ENCODE results near the gene NBL1. TPM values are rescaled to one million over a fixed set of nuclear protein-coding genes. Genes with fewer than 3 reads are reported as not detected.

NBL1 gene
- total and polyA plus RNA-seq, 2 experiments from 2014 or later: 6.1 to 10.6 TPM

DNA sequence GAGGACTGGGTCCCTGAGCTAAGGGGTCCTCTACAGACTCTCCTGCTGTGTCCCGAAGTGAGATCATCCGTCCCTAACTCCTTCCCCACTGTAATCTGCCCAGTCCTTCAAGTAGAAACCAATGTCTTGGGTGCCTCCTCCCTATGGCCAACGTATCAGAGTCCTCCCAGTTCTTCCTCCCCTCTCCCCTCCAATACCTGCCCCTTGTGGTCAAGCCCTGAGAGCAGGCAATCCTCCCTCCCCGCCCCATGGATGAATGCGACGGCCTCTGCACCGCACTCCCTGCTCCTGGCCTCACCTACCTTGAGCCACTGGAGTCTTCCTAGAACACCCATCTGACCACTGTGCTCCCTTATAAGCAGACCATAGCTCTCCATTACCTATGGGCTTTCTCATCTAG is 51.7 kb downstream of the NBL1 start (continued):
- TF ChIP-seq, protein P1, sequence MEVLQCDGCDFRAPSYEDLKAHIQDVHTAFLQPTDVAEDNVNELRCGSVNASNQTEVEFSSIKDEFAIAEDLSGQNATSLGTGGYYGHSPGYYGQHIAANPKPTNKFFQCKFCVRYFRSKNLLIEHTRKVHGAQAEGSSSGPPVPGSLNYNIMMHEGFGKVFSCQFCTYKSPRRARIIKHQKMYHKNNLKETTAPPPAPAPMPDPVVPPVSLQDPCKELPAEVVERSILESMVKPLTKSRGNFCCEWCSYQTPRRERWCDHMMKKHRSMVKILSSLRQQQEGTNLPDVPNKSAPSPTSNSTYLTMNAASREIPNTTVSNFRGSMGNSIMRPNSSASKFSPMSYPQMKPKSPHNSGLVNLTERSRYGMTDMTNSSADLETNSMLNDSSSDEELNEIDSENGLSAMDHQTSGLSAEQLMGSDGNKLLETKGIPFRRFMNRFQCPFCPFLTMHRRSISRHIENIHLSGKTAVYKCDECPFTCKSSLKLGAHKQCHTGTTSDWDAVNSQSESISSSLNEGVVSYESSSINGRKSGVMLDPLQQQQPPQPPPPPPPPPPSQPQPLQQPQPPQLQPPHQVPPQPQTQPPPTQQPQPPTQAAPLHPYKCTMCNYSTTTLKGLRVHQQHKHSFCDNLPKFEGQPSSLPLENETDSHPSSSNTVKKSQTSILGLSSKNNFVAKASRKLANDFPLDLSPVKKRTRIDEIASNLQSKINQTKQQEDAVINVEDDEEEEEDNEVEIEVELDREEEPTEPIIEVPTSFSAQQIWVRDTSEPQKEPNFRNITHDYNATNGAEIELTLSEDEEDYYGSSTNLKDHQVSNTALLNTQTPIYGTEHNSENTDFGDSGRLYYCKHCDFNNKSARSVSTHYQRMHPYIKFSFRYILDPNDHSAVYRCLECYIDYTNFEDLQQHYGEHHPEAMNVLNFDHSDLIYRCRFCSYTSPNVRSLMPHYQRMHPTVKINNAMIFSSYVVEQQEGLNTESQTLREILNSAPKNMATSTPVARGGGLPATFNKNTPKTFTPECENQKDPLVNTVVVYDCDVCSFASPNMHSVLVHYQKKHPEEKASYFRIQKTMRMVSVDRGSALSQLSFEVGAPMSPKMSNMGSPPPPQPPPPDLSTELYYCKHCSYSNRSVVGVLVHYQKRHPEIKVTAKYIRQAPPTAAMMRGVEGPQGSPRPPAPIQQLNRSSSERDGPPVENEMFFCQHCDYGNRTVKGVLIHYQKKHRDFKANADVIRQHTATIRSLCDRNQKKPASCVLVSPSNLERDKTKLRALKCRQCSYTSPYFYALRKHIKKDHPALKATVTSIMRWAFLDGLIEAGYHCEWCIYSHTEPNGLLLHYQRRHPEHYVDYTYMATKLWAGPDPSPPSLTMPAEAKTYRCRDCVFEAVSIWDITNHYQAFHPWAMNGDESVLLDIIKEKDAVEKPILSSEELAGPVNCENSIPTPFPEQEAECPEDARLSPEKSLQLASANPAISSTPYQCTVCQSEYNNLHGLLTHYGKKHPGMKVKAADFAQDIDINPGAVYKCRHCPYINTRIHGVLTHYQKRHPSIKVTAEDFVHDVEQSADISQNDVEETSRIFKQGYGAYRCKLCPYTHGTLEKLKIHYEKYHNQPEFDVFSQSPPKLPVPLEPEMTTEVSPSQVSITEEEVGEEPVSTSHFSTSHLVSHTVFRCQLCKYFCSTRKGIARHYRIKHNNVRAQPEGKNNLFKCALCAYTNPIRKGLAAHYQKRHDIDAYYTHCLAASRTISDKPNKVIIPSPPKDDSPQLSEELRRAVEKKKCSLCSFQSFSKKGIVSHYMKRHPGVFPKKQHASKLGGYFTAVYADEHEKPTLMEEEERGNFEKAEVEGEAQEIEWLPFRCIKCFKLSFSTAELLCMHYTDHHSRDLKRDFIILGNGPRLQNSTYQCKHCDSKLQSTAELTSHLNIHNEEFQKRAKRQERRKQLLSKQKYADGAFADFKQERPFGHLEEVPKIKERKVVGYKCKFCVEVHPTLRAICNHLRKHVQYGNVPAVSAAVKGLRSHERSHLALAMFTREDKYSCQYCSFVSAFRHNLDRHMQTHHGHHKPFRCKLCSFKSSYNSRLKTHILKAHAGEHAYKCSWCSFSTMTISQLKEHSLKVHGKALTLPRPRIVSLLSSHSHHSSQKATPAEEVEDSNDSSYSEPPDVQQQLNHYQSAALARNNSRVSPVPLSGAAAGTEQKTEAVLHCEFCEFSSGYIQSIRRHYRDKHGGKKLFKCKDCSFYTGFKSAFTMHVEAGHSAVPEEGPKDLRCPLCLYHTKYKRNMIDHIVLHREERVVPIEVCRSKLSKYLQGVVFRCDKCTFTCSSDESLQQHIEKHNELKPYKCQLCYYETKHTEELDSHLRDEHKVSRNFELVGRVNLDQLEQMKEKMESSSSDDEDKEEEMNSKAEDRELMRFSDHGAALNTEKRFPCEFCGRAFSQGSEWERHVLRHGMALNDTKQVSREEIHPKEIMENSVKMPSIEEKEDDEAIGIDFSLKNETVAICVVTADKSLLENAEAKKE (CRISPR knock-in tag; IDR thresholded peaks at IDR 0.05): no peak
- TF ChIP-seq, protein P2, sequence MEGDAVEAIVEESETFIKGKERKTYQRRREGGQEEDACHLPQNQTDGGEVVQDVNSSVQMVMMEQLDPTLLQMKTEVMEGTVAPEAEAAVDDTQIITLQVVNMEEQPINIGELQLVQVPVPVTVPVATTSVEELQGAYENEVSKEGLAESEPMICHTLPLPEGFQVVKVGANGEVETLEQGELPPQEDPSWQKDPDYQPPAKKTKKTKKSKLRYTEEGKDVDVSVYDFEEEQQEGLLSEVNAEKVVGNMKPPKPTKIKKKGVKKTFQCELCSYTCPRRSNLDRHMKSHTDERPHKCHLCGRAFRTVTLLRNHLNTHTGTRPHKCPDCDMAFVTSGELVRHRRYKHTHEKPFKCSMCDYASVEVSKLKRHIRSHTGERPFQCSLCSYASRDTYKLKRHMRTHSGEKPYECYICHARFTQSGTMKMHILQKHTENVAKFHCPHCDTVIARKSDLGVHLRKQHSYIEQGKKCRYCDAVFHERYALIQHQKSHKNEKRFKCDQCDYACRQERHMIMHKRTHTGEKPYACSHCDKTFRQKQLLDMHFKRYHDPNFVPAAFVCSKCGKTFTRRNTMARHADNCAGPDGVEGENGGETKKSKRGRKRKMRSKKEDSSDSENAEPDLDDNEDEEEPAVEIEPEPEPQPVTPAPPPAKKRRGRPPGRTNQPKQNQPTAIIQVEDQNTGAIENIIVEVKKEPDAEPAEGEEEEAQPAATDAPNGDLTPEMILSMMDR (conservative IDR thresholded peaks at IDR 0.05; ENCODE audit: low read depth in 2 of 2): no peak
- TF ChIP-seq ZNF331 (CRISPR knock-in tag; IDR thresholded peaks at IDR 0.05; ENCODE audit: low read depth): no peak
- TF ChIP-seq ZNF114 (CRISPR knock-in tag; IDR thresholded peaks at IDR 0.05): no peak

DNA sequence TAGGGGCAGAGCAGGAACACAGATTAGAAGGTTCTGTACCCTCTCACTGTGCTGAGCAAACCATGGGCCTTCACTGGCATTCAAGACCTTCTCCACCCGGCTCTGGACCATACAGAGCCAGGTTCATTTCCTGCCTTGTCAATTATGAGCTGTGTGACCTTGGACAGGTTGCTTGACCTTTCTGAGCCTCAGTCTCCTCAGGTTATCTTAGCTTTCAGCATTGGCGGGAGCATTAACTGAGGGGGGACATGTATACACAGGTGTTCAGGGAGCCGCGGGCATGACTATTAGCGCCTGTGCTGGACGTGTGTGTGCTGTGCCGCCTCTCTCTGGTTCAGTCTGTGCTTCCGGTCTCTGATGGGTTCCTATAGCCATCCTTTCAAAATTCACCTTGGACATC is 52.7 kb downstream of the NBL1 start:
- no peaks in the 10 kb centered on the region for H4K20me1 ChIP-seq (replicated peaks; ENCODE audit: insufficient read depth)
- no peak overlapping the region for H2AFZ ChIP-seq
- H3K36me3 Mint-ChIP-seq (ENCODE audit: low read depth): no peaks in the 10 kb centered on the region
- H3K79me2 ChIP-seq (replicated peaks; ENCODE audit: insufficient read depth): no peaks in the 10 kb centered on the region
- ATAC-seq (no peak), DNase-seq (ENCODE audit: low spot score) (no peak)
- no peak overlapping the region for H3K4me2 ChIP-seq
- H3K4me1 ChIP-seq (ENCODE audit: insufficient read depth): no peaks in the 10 kb centered on the region
- H3K27me3 ChIP-seq (ENCODE audit: insufficient read depth): no peaks in the 10 kb centered on the region
- no peaks in the 10 kb centered on the region for H3K9me3 Mint-ChIP-seq
- no peaks in the 10 kb centered on the region for H3K36me3 ChIP-seq (ENCODE audit: insufficient read depth)
- H3K4me3 Mint-ChIP-seq: no peak overlapping the region
- H3K4me1 Mint-ChIP-seq: no peaks in the 10 kb centered on the region
- no peaks in the 10 kb centered on the region for H3K9me2 ChIP-seq (ENCODE audit: insufficient read depth)
- no peak overlapping the region for H3K4me3 ChIP-seq
- no peaks in the 10 kb centered on the region for H3F3A ChIP-seq (replicated peaks; ENCODE audit: low read depth)
- H3K27me3 Mint-ChIP-seq (ENCODE audit: insufficient read depth, low read depth, poor library complexity): peaks cover 5% of the 10 kb centered on the region
- H3K27ac Mint-ChIP-seq: no peak overlapping the region
- H3K27ac ChIP-seq (ENCODE audit: low read depth): no peak overlapping the region
- TF ChIP-seq, protein P1 (CRISPR knock-in tag; IDR thresholded peaks at IDR 0.05): no peak
- no peak for TF ChIP-seq CREB1 (CRISPR knock-in tag; IDR thresholded peaks at IDR 0.05; ENCODE audit: low read depth)
- no peak for TF ChIP-seq JUNB (IDR thresholded peaks at IDR 0.05; ENCODE audit: unreplicated experiment)

Data from GM23338 (cell line).